ENCODE results near the gene NIPAL4.
"Not testable (repeated sequence)": the region's sequence is repeated elsewhere in the genome, so short reads cannot be mapped to it uniquely, and the experiment has no call there.

Gene NIPAL4

DNA sequence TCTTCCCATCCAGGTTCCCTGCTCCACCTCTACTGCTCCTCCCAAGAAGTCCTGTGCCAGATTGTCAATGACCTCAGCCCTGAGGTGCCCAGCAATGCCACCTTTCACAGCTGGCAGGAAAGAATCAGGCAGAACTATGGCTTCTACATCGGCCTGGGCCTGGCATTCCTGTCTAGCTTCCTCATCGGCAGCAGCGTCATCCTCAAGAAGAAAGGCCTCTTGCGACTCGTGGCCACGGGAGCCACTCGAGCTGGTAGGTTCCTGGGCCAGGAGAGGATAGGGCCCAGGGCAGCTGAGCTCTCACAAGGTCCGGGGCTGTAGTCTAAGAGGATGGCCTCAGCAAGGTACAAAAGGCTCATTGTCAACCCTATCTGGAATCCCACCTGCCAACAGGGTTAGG, 3.1 kb downstream of the NIPAL4 start:
- no peak for DNase-seq (ENCODE audit: low read depth in 2 of 2, low spot score in 1 of 2)

DNA sequence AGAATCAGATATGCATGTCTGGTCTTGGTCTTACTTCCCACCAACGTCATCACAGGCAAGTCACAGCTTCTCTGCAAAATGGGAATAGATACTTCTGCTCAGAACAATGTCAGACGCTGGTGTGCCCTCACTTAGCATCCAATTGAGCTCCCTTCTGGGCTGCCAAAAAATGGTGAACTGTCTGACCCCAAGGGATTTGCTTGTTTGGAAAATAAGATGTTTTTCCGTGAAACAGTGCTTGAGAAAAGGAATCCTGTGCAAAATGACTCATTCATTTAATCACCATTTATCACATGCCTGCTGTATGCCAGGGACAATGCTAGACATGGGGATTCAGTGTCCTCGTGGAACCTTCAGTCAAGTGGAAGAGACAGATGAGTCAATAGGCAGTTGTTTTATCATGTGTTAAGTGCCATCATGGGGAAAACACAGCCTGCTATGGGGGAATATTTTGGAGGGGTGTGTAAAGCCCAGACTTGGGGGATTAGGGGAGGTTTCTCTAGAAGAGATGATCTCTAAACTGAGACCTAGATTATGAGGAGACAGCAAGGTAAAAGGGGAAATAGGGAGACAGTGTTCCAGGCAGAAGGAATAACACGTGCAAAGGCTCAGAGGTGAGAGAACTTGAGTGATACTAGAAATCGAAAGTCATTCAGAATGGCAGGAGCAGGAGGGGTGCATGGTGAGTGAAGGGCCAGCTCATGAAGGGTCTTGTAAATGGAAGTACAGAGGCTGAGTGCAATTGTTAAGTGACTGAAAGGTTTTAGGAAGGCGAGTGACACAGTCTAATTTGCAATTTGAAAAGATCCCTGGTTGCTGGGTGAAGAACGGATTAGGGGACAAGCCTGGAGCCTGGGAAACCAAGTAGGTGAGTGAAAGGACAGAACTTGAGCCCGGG, 3.9 kb downstream of the NIPAL4 start:
- DNase-seq (ENCODE audit: low read depth in 2 of 2, low spot score in 1 of 2) = no peak

GRCh38 chr5:157464519-157465171, 4.6 kb downstream of the NIPAL4 start:
- DNase-seq (ENCODE audit: low read depth in 2 of 2, low spot score in 1 of 2) = peak; percentile 6 to 15

GRCh38 chr5:157468293-157468965, 8.4 kb downstream of the NIPAL4 start:
- DNase-seq (ENCODE audit: low read depth in 2 of 2, low spot score in 1 of 2) = no peak

GRCh38 chr5:157469073-157469472, 9.1 kb downstream of the NIPAL4 start:
- DNase-seq (ENCODE audit: low read depth in 2 of 2, low spot score in 1 of 2) = no peak

GRCh38 chr5:157469687-157470086, 9.7 kb downstream of the NIPAL4 start:
- no peak for DNase-seq (ENCODE audit: low read depth in 2 of 2, low spot score in 1 of 2)

DNA sequence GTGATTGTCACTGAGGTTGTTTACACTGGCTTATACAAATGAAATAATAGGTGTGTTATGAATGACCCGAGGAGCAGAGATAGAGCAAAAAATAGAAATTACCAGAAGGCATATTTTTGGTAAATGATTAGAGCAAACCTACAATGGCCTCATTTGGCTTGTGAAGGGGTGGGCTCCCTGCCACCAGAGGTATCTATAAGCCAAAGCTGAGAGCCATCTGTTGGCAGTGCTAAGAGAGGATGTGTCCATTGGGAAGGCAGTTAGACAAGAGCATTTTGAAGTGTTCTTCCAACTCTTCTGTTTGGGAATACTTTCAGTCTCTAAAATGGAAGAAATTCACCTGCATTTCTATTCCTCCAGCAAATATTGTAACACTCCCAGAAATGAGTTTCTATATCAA, 10.6 kb downstream of the NIPAL4 start:
- no peak for DNase-seq (ENCODE audit: low read depth in 2 of 2, low spot score in 1 of 2)

GRCh38 chr5:157471709-157472108, 11.7 kb downstream of the NIPAL4 start:
- DNase-seq (ENCODE audit: low read depth in 2 of 2, low spot score in 1 of 2) = no peak

- no peak for DNase-seq (ENCODE audit: low read depth in 2 of 2, low spot score in 1 of 2)
These were observed 13.6 kb downstream of the NIPAL4 start for GRCh38 chr5:157473383-157474320.

DNA sequence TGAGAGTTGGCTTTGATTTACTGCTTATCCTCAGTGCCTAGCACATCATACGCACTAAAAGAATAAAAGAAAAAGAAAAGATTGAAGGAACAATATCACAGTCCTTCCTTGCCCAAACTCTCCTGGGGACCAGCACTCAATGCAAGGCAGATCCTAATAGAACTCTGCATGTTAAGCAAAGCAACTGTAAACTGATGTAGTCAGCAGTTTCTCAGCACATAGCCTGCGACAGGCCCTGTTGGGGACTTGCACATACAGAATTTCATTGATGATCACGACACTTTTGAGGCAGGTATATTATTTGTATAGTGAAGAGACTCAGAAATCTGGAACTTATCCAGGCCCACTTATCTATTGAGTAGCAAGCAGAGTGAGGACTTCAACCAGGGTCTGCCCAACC, 15.4 kb downstream of the NIPAL4 start:
- DNase-seq (ENCODE audit: low read depth in 2 of 2, low spot score in 1 of 2) = no peak

- no peak for DNase-seq (ENCODE audit: low read depth in 2 of 2, low spot score in 1 of 2)
These were observed 16.8 kb downstream of the NIPAL4 start for GRCh38 chr5:157476702-157477408.

- DNase-seq (ENCODE audit: low read depth in 2 of 2, low spot score in 1 of 2) = no peak
These were observed 17.9 kb downstream of the NIPAL4 start for GRCh38 chr5:157477814-157478494.

- no peak for DNase-seq (ENCODE audit: low read depth in 2 of 2, low spot score in 1 of 2)
These were observed 18.7 kb downstream of the NIPAL4 start for GRCh38 chr5:157478726-157479125.

DNA sequence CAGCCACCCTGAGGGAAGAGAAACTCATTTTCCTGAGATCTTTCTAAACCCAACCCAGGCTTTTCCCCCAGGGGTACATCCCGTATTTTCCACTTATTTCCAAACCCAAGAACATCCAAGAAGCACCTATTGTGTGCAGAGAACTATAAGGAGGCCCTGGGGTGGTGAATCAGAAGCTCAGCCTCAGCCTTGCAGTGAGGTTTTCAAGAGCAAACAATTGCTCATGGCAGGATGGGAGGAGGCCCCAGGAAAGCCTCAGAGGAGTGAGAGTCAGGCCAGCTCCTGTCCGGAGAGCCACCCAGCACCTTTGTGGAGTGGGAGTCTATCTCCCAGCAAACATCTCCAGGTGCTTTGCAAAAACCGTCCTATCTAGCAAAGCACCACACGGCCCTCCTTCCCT, 19.2 kb downstream of the NIPAL4 start:
- DNase-seq (ENCODE audit: low read depth in 2 of 2, low spot score in 1 of 2) = no peak

- DNase-seq (ENCODE audit: low read depth in 2 of 2, low spot score in 1 of 2) = no peak
These were observed 19.8 kb downstream of the NIPAL4 start for GRCh38 chr5:157479612-157480510.

GRCh38 chr5:157481265-157481664, 21.3 kb downstream of the NIPAL4 start:
- no peak for DNase-seq (ENCODE audit: low read depth in 2 of 2, low spot score in 1 of 2)

DNA sequence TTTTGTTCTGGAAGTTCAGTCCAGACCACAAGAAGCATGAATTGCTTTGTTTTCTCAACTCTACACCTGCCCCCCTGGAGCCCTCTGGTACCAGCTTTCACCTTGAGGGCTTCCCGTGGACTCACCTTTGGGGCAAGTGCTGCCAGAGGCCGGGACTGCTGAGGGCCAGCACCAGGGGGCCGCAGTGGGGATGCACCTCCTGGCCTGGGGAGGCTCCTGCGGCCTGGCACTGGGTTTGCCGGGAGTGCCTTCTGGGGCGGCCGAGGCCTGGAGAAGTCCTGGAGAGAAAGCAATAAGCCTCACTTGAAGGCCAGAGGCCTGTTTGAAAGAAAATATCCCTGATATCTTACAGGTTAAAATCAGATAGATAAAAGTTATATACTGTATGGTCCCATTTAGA, 21.7 kb downstream of the NIPAL4 start:
- DNase-seq (ENCODE audit: low read depth in 2 of 2, low spot score in 1 of 2) = no peak

DNA sequence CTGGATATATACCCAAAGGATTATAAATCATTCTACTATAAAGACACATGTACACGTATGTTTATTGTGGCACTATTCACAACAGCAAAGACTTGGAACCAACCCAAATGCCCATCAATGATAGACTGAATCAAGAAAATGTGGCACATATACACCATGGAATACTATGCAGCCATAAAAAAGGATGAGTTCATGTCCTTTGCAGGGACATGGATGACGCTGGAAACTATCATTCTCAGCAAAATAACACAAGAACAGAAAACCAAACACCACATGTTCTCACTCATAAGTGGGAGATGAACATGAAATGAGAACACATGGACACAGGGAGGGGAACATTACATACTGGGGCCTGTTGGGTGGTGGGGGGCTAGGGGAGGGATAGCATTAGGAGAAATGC, 22.7 kb downstream of the NIPAL4 start:
- DNase-seq (ENCODE audit: low read depth in 2 of 2, low spot score in 1 of 2) = not testable (repeated sequence)

DNA sequence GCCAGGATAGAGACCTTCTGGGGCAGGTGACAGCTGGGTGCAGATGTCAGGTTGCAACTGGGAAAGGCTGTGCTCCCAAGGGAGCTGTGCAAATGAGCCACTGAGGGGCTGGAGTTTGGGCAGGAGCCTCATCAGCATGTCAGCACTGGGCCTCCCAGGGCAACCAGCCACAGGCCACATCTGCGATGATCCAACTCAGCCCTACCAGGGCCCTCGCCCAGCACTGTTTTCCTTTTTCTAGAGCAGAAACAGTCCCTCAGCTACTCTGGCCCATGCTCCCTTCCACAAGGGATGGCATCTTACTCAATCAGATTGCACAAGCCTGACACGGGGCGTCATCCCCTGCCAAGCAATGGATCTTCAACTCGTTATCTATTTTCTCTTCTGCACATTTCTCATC, 24.8 kb downstream of the NIPAL4 start:
- no peak for DNase-seq (ENCODE audit: low read depth in 2 of 2, low spot score in 1 of 2)
